ENCODE measurements around the gene ALG9.

GRCh38 chr11:111870113-111870512 is 1.3 kb downstream of the ALG9 start:
- TF ChIP-seq, protein P1, sequence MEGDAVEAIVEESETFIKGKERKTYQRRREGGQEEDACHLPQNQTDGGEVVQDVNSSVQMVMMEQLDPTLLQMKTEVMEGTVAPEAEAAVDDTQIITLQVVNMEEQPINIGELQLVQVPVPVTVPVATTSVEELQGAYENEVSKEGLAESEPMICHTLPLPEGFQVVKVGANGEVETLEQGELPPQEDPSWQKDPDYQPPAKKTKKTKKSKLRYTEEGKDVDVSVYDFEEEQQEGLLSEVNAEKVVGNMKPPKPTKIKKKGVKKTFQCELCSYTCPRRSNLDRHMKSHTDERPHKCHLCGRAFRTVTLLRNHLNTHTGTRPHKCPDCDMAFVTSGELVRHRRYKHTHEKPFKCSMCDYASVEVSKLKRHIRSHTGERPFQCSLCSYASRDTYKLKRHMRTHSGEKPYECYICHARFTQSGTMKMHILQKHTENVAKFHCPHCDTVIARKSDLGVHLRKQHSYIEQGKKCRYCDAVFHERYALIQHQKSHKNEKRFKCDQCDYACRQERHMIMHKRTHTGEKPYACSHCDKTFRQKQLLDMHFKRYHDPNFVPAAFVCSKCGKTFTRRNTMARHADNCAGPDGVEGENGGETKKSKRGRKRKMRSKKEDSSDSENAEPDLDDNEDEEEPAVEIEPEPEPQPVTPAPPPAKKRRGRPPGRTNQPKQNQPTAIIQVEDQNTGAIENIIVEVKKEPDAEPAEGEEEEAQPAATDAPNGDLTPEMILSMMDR (IDR thresholded peaks at IDR 0.05) = no peak
- no peak for TF ChIP-seq POLR2A (IDR thresholded peaks at IDR 0.05)
